GM23338 (cell line): ENCODE data around the gene ICA1L. TPM values are rescaled to one million over a fixed set of nuclear protein-coding genes. Genes with fewer than 3 reads are reported as not detected.

Experiments
- ATAC-seq: fragments of 200-7000 bp; cut with Tn5 transposase; 3 replicates; pipeline ENCODE4 v1.9.1; 2020
- DNase-seq: peaks from one replicate; pipeline ENCODE4 v3.0.0-alpha.2; 2015; ENCODE audit warnings: low spot score
- H2AFZ ChIP-seq: fragments of 200-600 bp; sonication (generic); 2 replicates; pipeline ENCODE4 v1.8.0; 2016; ENCODE audit warnings: antibody characterized with exemption, mild to moderate bottlenecking, moderate library complexity
- H3F3A ChIP-seq: fragments of 200-600 bp; sonication (generic); replicated peaks from 2 replicates; pipeline ENCODE4 v1.8.0; 2017; ENCODE audit warnings: antibody characterized with exemption, mixed run types, low read depth
- H3K27ac ChIP-seq: fragments of 200-600 bp; sonication (generic); 2 replicates; pipeline ENCODE4 v1.6.1; 2016; ENCODE audit warnings: low read depth
- H3K27me3 ChIP-seq: fragments of 200-600 bp; sonication (generic); 2 replicates; pipeline ENCODE4 v1.8.0; 2016; ENCODE audit warnings: mild to moderate bottlenecking, mixed run types, moderate library complexity; ENCODE audit not compliant: insufficient read depth
- H3K36me3 ChIP-seq: fragments of 200-600 bp; sonication (generic); 2 replicates; pipeline ENCODE4 v1.8.0; 2016; ENCODE audit warnings: mild to moderate bottlenecking; ENCODE audit not compliant: insufficient read depth
- H3K4me1 ChIP-seq: fragments of 200-600 bp; sonication (generic); 2 replicates; pipeline ENCODE4 v1.8.0; 2016; ENCODE audit warnings: mild to moderate bottlenecking, moderate library complexity; ENCODE audit not compliant: insufficient read depth
- H3K4me2 ChIP-seq: fragments of 200-600 bp; sonication (generic); 2 replicates; pipeline ENCODE4 v1.7.1; 2017; ENCODE audit warnings: mixed run types
- H3K4me3 ChIP-seq: fragments of 200-600 bp; sonication (generic); 2 replicates; pipeline ENCODE4 v1.6.1; 2016; ENCODE audit warnings: mixed run types
- H3K79me2 ChIP-seq: fragments of 200-600 bp; sonication (generic); replicated peaks from 2 replicates; pipeline ENCODE4 v1.8.0; 2017; ENCODE audit warnings: mild to moderate bottlenecking; ENCODE audit not compliant: insufficient read depth
- H3K9me2 ChIP-seq: fragments of 200-600 bp; sonication (generic); 2 replicates; pipeline ENCODE4 v1.8.0; 2017; ENCODE audit not compliant: insufficient read depth
- H4K20me1 ChIP-seq: fragments of 200-600 bp; sonication (generic); replicated peaks from 2 replicates; pipeline ENCODE4 v1.8.0; 2017; ENCODE audit warnings: mild to moderate bottlenecking; ENCODE audit not compliant: insufficient read depth
- H3K27ac Mint-ChIP-seq: 2 replicates; pipeline ENCODE4 v1.8.0; 2020; ENCODE audit warnings: inconsistent platforms, mild to moderate bottlenecking, moderate library complexity, mixed read lengths
- H3K27me3 Mint-ChIP-seq: 3 replicates; pipeline ENCODE4 v1.8.0; 2022; ENCODE audit warnings: low read depth, mild to moderate bottlenecking, moderate library complexity, mixed read lengths, inconsistent platforms; ENCODE audit not compliant: insufficient read depth, poor library complexity
- H3K36me3 Mint-ChIP-seq: 3 replicates; pipeline ENCODE4 v1.8.0; 2021; ENCODE audit warnings: low read depth, mild to moderate bottlenecking, inconsistent platforms, moderate library complexity, mixed read lengths
- H3K4me1 Mint-ChIP-seq: 3 replicates; pipeline ENCODE4 v1.8.0; 2020; ENCODE audit warnings: mild to moderate bottlenecking, inconsistent platforms, mixed read lengths
- H3K4me3 Mint-ChIP-seq: 3 replicates; pipeline ENCODE4 v1.8.0; 2021; ENCODE audit warnings: moderate library complexity, mild to moderate bottlenecking, inconsistent platforms, mixed read lengths
- H3K9me3 Mint-ChIP-seq: 3 replicates; pipeline ENCODE4 v1.8.0; 2020; ENCODE audit warnings: moderate library complexity, mild to moderate bottlenecking, inconsistent platforms, mixed read lengths
- CREB1 ChIP-seq: fragments of 250-450 bp; sonication (Bioruptor Pico); IDR thresholded peaks from 2 replicates; pipeline ENCODE4 v1.5.0; 2020; ENCODE audit warnings: low read depth, mild to moderate bottlenecking, moderate library complexity
- CTCF ChIP-seq, 2 experiments: fragments of 200-600 bp in 1 of 2; sonication (generic) in 1 of 2; conservative IDR thresholded peaks; 2 replicates each; pipeline versions ENCODE4 v1.5.1 to v1.6.1; 2016 to 2017; ENCODE audit warnings: antibody characterized with exemption in 2 of 2, low read depth in 2 of 2, mild to moderate bottlenecking in 2 of 2, moderate library complexity in 1 of 2
- ETS1 ChIP-seq: IDR thresholded peaks from 2 replicates; pipeline ENCODE4 v1.6.1; 2016; ENCODE audit warnings: antibody characterized with exemption
- EZH2 ChIP-seq: fragments of 200-600 bp; sonication (generic); IDR thresholded peaks from one replicate; pipeline ENCODE4 v1.8.0; 2017; ENCODE audit warnings: antibody characterized with exemption, mild to moderate bottlenecking, low read depth; ENCODE audit not compliant: unreplicated experiment
- EZH2phosphoT487 ChIP-seq: fragments of 200-600 bp; sonication (generic); IDR thresholded peaks from one replicate; pipeline ENCODE4 v1.8.1; 2018; ENCODE audit warnings: antibody characterized with exemption; ENCODE audit not compliant: unreplicated experiment
- JUNB ChIP-seq: IDR thresholded peaks from one replicate; pipeline ENCODE4 v1.6.1; 2016; ENCODE audit warnings: antibody characterized with exemption; ENCODE audit not compliant: unreplicated experiment
- NANOG ChIP-seq: IDR thresholded peaks from 2 replicates; pipeline ENCODE4 v1.6.1; 2016; ENCODE audit warnings: antibody characterized with exemption, borderline replicate concordance
- POLR2AphosphoS5 ChIP-seq: IDR thresholded peaks from 2 replicates; pipeline ENCODE4 v1.6.1; 2016; ENCODE audit warnings: antibody characterized with exemption, low read depth
- REST ChIP-seq: IDR thresholded peaks from one replicate; pipeline ENCODE4 v1.6.1; 2018; ENCODE audit warnings: antibody characterized with exemption; ENCODE audit not compliant: unreplicated experiment
- STAT1 ChIP-seq: IDR thresholded peaks from one replicate; pipeline ENCODE4 v1.6.1; 2016; ENCODE audit warnings: antibody characterized with exemption; ENCODE audit not compliant: unreplicated experiment
- ZNF114 ChIP-seq: fragments of 250-450 bp; sonication (Bioruptor Pico); IDR thresholded peaks from 2 replicates; pipeline ENCODE4 v1.5.0; 2020; ENCODE audit warnings: mild to moderate bottlenecking, moderate library complexity
- ZNF331 ChIP-seq: fragments of 250-450 bp; sonication (Bioruptor Pico); IDR thresholded peaks from 2 replicates; pipeline ENCODE4 v1.5.0; 2020; ENCODE audit warnings: low read depth, mild to moderate bottlenecking, moderate library complexity
- ZNF462 ChIP-seq: fragments of 250-450 bp; sonication (Bioruptor Pico); IDR thresholded peaks from 2 replicates; pipeline ENCODE4 v1.5.0; 2020; ENCODE audit warnings: mild to moderate bottlenecking, moderate library complexity
- polyA plus RNA-seq: library from polyadenylated mRNA; unstranded; fragments of >200 nt; fragmentation: Nextera tagmentation; extraction: Ambion mirVana; gene quantifications from 2 replicates; pipeline ENCODE4 v1.2.1, GENCODE V29; 2016
- total RNA-seq: library from RNA; depleted of rRNA; stranded (reverse); fragments of >200 nt; shearing (Covaris generic); gene quantifications from 2 replicates; pipeline ENCODE4 v1.2.3, GENCODE V29; 2014

Gene ICA1L
- total and polyA plus RNA-seq, 2 experiments from 2014 or later = 1.6 to 7.2 TPM

- Mint-ChIP-seq H3K4me3 (no peak overlapping the region), H3K27me3 (no peaks in the 10 kb centered on the region), H3K9me3 (no peaks in the 10 kb centered on the region), H3K4me1 (no peaks in the 10 kb centered on the region), H3K27ac (no peak overlapping the region), H3K36me3 (peaks cover 31% of the 10 kb centered on the region; the same call in 2 of the 3 replicates)
- H3K27me3 ChIP-seq = no peaks in the 10 kb centered on the region
- no peak for DNase-seq
- ATAC-seq = no peak
- peaks cover 20% of the 10 kb centered on the region for H3K36me3 ChIP-seq
- H3K9me2 ChIP-seq = no peaks in the 10 kb centered on the region; the same call in 1 of the 2 replicates
- TF ChIP-seq ZNF331 (CRISPR knock-in tag) = no peak
- TF ChIP-seq ZNF114 = no peak
- no peak for TF ChIP-seq ETS1
- TF ChIP-seq NANOG = no peak
- TF ChIP-seq EZH2phosphoT487 = no peak
- TF ChIP-seq POLR2AphosphoS5 = no peak
- no peak for TF ChIP-seq JUNB
- TF ChIP-seq ZNF462 (CRISPR knock-in tag) = no peak
- TF ChIP-seq CREB1 = no peak
- TF ChIP-seq REST = no peak
- TF ChIP-seq EZH2 = no peak
- TF ChIP-seq CTCF (conservative IDR thresholded peaks at IDR 0.05; ENCODE audit: low read depth in 2 of 2) = no peak
- no peak for TF ChIP-seq STAT1
- no peak overlapping the region for H3K4me2 ChIP-seq
- H3K4me3 ChIP-seq = no peak overlapping the region
- peaks cover 6% of the 10 kb centered on the region; the same call in 1 of the 2 replicates for H4K20me1 ChIP-seq
- H3K4me1 ChIP-seq = no peaks in the 10 kb centered on the region
- no peak overlapping the region for H2AFZ ChIP-seq
- H3K79me2 ChIP-seq = no peaks in the 10 kb centered on the region
- no peak overlapping the region for H3K27ac ChIP-seq
- no peaks in the 10 kb centered on the region for H3F3A ChIP-seq
These were observed 110.7 kb downstream of the ICA1L start for GRCh38 chr2:202760848-202761247.
